Loucy (cell line): Measurements from ENCODE around the gene TSTD2.

Experiments
- EZH2phosphoT487 ChIP-seq: fragments of 200-600 bp; IDR thresholded peaks from 2 replicates; pipeline ENCODE4 v1.6.1; 2018; ENCODE audit warnings: antibody characterized with exemption, mild to moderate bottlenecking, moderate library complexity, borderline replicate concordance
- TF ChIP-seq, protein P1 (sequence below): fragments of 200-600 bp; sonication (generic); conservative IDR thresholded peaks from 2 replicates; pipeline ENCODE4 v1.5.1; 2014; ENCODE audit warnings: mild to moderate bottlenecking, antibody characterized with exemption, low read length

DNA sequence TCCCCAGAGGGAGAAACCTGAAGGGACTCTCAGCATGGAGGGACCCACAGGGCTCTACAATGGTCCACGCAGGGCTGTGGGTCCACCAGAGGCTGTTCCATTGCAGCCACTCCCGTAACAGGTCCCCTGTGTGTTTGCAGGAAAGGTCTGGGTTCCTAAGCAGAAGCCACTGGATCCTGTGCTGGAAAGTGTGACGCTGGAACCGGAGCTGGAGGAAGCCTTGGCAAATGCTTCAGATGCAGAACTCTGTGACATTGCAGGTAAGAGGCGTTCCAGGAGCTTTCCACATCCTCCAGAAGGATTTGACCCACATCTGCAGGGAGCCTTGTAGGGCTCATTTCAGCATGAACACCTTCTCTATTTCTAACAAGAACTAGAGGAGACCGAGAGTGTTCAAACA, 80.0 kb downstream of the TSTD2 start:
- TF ChIP-seq, protein P1, sequence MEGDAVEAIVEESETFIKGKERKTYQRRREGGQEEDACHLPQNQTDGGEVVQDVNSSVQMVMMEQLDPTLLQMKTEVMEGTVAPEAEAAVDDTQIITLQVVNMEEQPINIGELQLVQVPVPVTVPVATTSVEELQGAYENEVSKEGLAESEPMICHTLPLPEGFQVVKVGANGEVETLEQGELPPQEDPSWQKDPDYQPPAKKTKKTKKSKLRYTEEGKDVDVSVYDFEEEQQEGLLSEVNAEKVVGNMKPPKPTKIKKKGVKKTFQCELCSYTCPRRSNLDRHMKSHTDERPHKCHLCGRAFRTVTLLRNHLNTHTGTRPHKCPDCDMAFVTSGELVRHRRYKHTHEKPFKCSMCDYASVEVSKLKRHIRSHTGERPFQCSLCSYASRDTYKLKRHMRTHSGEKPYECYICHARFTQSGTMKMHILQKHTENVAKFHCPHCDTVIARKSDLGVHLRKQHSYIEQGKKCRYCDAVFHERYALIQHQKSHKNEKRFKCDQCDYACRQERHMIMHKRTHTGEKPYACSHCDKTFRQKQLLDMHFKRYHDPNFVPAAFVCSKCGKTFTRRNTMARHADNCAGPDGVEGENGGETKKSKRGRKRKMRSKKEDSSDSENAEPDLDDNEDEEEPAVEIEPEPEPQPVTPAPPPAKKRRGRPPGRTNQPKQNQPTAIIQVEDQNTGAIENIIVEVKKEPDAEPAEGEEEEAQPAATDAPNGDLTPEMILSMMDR: no peak
- no peak for TF ChIP-seq EZH2phosphoT487
